ENCODE data around the gene CAMTA1.

GRCh38 chr1:6777813-6778212 is 7.4 kb upstream of the CAMTA1 start:
- no peak for TF ChIP-seq CTCF (IDR thresholded peaks at IDR 0.05)
- no peak for TF ChIP-seq EZH2 (IDR thresholded peaks at IDR 0.05)

Measured in neural progenitor cell (in vitro differentiated cells).